Jurkat, Clone E6-1 (cell line): ENCODE measurements around the gene SCG5.

Experiments used
- DNase-seq: peaks from one replicate; pipeline ENCODE4 v3.0.0-alpha.2; 2011; ENCODE audit warnings: low read depth, low spot score
- H3K4me3 ChIP-seq: 2 replicates; pipeline ENCODE4 v1.5.1; 2011; ENCODE audit warnings: mild to moderate bottlenecking, low read length, control low read depth, moderate library complexity

SCG5 gene

GRCh38 chr15:32717426-32718226 lies 76.1 kb downstream of the SCG5 start, which contains the start of gene GREM1:
GREM1 (plus strand) TSS chr15:32718004; CDS start chr15:32730691, 12,687 bp downstream.
- H3K4me3 ChIP-seq: no peak within 1 kb of the TSS

GRCh38 chr15:32718227-32718820 lies 76.8 kb downstream of the SCG5 start:
- DNase-seq: no peak
- no peak overlapping the region for H3K4me3 ChIP-seq

More at GRCh38 chr15:32717426-32718226, 76.1 kb downstream of the SCG5 start, which contains the start of gene GREM1:
- DNase-seq: no peak

GRCh38 chr15:32718821-32719716 lies 77.6 kb downstream of the SCG5 start:
- no peak for DNase-seq
- H3K4me3 ChIP-seq: no peak overlapping the region

- no peak for DNase-seq
- no peak overlapping the region for H3K4me3 ChIP-seq
These were observed 80.1 kb downstream of the SCG5 start for GRCh38 chr15:32721596-32721995.

GRCh38 chr15:32722136-32722535 lies 80.6 kb downstream of the SCG5 start:
- DNase-seq: no peak
- H3K4me3 ChIP-seq: no peak overlapping the region

GRCh38 chr15:32723171-32723948 lies 81.8 kb downstream of the SCG5 start:
- H3K4me3 ChIP-seq: no peak overlapping the region
- DNase-seq: no peak

- DNase-seq: no peak
These were observed 88.3 kb downstream of the SCG5 start for GRCh38 chr15:32729700-32730395.

GRCh38 chr15:32730677-32731654 lies 89.5 kb downstream of the SCG5 start:
- no peak for DNase-seq
- no peak overlapping the region for H3K4me3 ChIP-seq

More at GRCh38 chr15:32729700-32730395, 88.3 kb downstream of the SCG5 start:
- no peak overlapping the region for H3K4me3 ChIP-seq

- no peak for DNase-seq
- no peak overlapping the region for H3K4me3 ChIP-seq
These were observed 91.2 kb downstream of the SCG5 start for GRCh38 chr15:32732574-32733157.

- H3K4me3 ChIP-seq: no peak overlapping the region
- no peak for DNase-seq
These were observed 91.8 kb downstream of the SCG5 start for GRCh38 chr15:32733281-32733680.

- no peak for DNase-seq
- H3K4me3 ChIP-seq: no peak overlapping the region
These were observed 94.6 kb downstream of the SCG5 start for GRCh38 chr15:32735989-32736700.

GRCh38 chr15:32736701-32737061 lies 95.2 kb downstream of the SCG5 start:
- no peak overlapping the region for H3K4me3 ChIP-seq
- no peak for DNase-seq

GRCh38 chr15:32737304-32737703 lies 95.8 kb downstream of the SCG5 start:
- no peak overlapping the region for H3K4me3 ChIP-seq
- no peak for DNase-seq

GRCh38 chr15:32738666-32739065 lies 97.2 kb downstream of the SCG5 start:
- no peak overlapping the region for H3K4me3 ChIP-seq
- DNase-seq: no peak

- H3K4me3 ChIP-seq: no peak overlapping the region
- DNase-seq: no peak
These were observed 98.1 kb downstream of the SCG5 start for GRCh38 chr15:32739522-32740063.
